GM21381 (cell line): Measurements from ENCODE around the gene SLC26A4.
"Not testable (repeated sequence)": the region's sequence is repeated elsewhere in the genome, so short reads cannot be mapped to it uniquely, and the experiment has no call there.

Experiments used
- ATAC-seq: cut with Tn5 transposase; IDR thresholded peaks from one replicate; pipeline ENCODE4 v1.9.1; 2021; ENCODE audit warnings: mild to moderate bottlenecking, moderate library complexity; ENCODE audit not compliant: unreplicated experiment

Gene SLC26A4

GRCh38 chr7:107660381-107661080 is at the start of gene SLC26A4:
Gene SLC26A4 (plus strand): TSS chr7:107660828. CDS start chr7:107661642, 814 bp downstream.
- peak; percentile 33 for ATAC-seq

- no peak for ATAC-seq
Measured at GRCh38 chr7:107613439-107613838, 47.2 kb upstream of the SLC26A4 start.

DNA sequence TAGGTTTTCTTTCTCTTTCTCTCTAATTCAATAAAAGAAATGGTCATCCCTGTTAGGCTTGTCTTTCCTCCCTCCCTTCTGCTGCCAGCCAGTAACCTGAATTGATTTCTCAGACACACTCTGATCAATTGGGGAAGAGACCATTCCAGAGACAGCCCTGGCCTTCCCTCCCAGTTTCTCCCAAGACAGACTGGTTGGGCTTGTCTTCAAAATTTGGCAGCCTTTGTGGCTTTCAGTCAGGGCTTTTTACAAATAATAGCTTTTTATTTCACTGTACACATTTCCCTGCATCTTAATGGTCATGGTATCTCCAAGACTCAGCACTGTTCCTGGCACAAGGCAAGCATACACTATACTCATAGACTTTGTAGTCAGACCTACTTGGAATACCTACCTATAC is 46.7 kb upstream of the SLC26A4 start:
- ATAC-seq, result no peak

DNA sequence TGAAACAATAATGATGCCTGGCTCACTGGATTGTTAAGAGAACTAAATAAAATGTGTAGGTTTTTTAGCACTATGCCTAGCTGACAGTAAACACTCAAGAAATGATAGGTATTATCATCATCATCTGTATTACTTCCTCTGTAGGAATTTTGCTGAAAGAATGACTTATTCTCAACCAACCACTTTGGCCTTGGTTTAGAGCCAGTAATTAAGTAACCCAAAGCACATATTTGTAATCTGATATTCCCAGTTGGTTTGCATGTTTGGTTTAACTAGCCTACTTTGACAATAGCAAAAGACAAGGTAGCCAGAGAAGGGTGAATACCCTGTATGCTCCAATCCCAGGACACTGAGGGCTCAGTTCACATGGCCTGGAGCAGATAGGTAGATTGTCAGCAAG is 46.2 kb upstream of the SLC26A4 start:
- ATAC-seq, result no peak

GRCh38 chr7:107615910-107616680 is 44.5 kb upstream of the SLC26A4 start:
- ATAC-seq, result no peak

GRCh38 chr7:107622429-107622828 is 38.2 kb upstream of the SLC26A4 start:
- ATAC-seq, result no peak

- no peak for ATAC-seq
Measured at GRCh38 chr7:107622894-107623293, 37.7 kb upstream of the SLC26A4 start.

- no peak for ATAC-seq
Measured at GRCh38 chr7:107627002-107627401, 33.6 kb upstream of the SLC26A4 start.

- no peak for ATAC-seq
Measured at GRCh38 chr7:107628461-107629064, 32.1 kb upstream of the SLC26A4 start.

GRCh38 chr7:107630342-107630741 is 30.3 kb upstream of the SLC26A4 start:
- ATAC-seq, result no peak

DNA sequence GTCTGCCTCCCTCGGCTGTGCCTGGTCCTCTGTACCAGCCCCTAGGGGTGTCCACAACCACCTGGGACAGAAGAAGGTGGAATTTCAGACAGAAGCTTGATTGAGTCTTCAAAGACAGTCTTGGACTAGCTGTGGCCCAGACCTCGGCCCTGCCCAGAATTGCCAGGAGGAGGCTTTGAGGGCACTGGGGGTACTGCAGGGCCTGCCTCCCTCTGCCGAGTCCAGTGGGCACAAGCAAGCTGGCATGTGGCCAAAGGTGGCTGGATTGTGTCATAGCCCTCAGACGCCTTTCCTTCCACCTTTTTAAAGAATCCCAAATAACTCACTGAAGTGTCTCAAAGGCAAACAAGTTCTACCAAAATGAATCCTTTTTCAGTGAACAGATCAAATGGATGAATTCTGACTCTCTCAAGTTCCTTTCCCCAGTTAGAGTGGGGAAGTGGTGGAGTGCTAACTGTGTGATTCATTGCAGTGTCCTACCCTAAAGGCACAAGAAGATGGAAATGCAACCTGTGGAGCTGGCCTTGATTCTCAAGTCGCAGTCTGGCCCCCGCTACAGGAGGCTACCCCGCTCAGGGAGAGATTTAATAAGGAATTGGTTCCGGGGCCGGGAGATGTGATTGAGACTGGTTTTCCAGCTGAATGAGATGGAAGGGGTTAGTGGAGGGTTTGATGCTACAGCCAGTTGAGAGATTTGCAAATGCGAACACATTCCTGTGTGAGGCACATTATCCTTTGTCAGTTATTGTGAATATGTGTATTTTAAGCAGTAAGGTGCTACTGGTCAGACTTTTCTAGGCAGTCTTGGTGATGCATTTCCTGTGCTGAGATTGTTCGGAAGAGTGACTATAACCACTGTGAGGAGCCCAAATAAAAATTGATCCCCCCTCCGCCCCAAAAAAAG is 28.8 kb upstream of the SLC26A4 start:
- no peak for ATAC-seq

DNA sequence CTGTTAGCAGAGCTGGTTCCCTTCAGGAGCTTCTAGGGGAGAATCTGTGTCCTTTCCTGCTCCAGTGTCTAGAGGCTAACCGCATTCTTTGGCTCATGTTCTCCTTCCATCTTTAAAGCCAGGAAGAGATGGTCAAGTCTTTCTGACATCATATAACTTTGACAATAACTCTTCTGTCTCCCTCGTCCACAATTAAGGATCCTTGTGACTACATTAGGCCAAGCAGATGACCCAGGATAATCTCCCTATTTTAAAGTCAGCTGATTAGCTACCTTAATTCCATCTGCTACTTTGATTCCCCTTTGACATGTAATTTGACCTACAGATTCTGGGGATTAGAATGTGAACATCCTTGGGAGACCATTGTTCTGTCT is 28.1 kb upstream of the SLC26A4 start:
- ATAC-seq, result no peak

- ATAC-seq, result peak; percentile 94
Measured at GRCh38 chr7:107638594-107638993, 22.0 kb upstream of the SLC26A4 start.

DNA sequence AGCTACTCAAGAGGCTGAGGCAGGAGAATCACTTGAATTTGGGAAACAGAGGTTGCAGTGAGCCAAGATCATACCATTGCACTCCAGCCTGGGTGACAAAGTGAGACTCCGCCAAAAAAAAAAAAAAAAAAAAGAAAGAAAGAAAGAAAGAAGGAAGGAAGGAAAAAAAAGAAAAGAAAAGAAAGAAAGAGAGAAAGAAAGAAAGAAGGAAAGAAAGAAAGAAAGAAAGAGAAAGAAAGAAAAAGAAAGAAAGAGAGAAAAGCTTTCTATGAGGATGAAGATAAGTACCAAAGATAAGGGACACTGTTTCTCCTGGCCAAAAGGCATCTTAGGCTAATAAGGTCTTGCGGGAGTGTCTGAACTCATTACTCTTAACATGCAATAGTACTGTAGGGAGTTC is 21.6 kb upstream of the SLC26A4 start:
- not testable (repeated sequence) for ATAC-seq

DNA sequence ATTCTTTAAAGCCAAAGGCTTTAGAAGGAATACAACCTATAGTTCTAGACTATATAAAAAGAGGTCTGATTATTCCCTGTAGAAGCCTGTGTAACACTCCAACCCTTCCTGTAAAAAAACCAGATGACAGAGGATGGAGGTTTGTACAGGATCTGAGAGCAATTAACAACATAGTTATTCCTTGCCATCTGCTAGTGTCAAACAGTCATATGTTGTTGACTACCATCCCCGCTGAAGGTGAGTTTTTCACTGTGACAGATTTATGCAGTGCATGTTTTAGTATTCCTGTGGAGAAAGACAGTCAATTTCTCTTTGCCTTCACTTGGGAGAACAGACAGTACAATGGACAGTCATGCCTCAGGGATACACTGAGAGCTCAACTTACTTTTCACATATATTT is 19.0 kb upstream of the SLC26A4 start:
- no peak for ATAC-seq

DNA sequence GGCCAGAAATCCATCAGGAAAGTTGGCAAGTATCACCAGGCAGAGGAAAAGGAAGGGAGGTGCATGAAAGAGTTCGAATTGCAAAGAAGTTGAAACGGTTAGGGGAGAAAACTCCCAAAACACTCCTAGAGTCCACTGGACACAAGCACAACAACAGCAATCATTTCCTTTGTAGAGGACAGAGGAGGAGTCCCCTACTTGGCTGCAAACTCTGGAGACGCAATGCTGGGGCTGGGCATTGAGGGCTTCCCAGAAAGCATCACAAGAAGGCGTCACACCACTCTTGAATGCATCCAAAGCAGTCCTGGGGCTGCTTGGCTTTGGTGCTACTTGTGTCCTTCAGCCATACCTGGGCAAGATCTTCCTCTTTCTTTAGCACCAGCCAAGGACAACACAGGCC is 18.1 kb upstream of the SLC26A4 start:
- no peak for ATAC-seq

GRCh38 chr7:107643407-107643806 is 17.2 kb upstream of the SLC26A4 start:
- ATAC-seq, result no peak

DNA sequence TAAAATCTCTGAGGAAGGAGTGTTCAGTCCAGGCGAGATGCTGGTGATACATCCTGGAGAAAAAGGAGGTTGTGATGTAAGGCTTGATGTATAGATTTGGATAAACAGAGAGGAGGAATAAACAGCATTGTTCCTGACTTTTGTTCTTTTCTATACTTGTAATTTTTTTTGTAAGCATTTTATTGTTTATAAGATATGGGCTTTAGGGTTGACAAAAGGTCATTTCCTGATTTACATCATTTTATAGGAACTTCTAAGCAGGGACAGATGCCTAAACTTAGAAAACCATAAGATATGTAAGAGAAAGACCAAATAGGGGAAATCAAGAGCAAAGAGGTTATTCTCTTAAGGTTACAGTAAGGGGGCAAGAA is 16.7 kb upstream of the SLC26A4 start:
- no peak for ATAC-seq

DNA sequence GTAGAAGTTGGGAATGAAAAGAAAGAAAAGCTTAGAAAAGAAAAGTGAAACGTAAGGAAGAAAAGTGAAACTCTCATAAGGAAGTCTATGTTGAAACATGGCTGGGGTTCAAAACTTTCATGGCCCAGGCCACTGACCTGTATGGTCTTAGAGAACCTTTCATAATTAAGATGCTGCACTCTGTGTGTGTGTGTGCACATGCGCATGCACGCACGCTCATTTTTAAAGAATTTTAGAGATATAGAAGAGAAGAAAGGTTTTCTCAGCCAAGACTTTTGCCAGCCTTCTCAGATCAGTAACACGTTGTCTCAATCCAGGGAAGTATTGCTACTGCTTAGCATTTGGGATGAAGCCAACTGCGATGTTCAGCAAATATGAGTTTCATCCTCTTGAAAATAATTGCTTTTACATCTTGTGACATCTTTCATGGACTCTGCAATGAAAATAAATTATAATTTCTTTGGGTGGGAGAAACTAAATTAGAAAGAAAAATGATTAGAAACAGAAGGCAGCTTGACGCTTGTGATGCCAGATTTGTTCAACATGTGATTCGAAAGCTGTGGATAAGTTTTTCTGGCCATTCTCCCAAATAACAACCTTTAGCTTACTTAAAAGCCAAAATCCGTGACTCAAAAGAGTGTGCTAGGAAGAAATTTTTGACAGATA is 16.2 kb upstream of the SLC26A4 start:
- no peak for ATAC-seq

DNA sequence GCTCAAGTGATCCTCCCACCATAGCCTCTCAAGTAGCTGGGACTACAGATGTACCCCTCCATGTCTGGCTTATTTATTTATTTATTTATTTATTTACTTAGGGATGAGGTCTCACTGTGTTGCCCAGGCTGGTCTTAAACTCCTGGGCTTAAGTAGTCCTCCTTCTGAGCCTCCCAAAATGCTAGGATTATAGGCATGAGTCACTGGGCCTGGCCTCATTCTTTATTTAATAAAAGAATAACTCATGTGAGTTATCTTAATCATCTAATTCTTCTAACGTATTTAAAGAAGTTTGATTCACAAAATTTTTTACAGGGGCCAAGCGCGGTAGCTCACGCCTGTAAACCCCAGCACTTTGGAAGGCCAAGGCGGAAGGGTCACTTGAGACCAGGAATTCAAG is 8.0 kb upstream of the SLC26A4 start:
- ATAC-seq, result no peak

- no peak for ATAC-seq
Measured at GRCh38 chr7:107658467-107658866, 2.2 kb upstream of the SLC26A4 start.
